NOMO-1 treated with dmso at 0.1 percent for 144 hours (cell line): Measurements from ENCODE around the gene PSAPL1.

Source experiments
- DNase-seq: peaks from one replicate; lab custom pipeline; 2025; ENCODE audit not compliant: unreplicated experiment; lab: John Stamatoyannopoulos, UW

The PSAPL1 gene

GRCh38 chr4:7420661-7421040 lies 14.1 kb downstream of the PSAPL1 start:
- no peak for DNase-seq

DNA sequence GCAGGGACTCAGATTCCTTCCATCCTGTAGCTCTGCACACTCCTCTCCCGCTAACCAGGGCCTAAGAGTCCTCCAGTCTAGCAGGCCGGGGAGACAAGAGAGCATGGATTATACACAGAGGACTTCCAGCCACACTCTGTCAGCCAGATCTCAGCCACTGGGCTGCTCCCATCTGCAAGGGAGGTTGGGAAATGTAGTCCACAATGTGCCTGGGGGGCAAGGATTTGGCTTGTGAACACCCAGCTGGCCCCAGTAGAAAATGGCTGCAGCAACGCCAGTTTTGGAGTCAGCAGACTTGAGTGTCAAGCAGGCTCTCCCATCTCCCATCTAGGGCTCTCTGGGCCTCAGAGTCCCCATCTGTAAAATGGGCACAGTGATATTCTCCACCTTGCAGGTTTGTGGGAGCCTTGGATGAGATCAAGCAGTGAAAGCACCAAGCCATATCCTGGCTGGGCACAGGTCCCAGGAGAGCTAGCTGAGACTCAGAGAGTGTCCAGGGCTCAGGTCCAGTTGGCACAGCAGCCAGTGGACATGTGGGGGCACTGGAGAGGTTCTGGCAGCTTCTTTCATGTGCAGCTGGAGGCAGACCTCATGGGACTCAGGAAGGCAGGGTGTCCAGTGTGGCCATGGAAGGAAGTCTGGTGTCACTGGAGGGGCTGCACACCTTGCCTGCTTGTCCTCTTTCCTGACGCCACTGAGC lies 14.6 kb downstream of the PSAPL1 start:
- DNase-seq, result no peak

- DNase-seq, result no peak
These were observed 16.4 kb downstream of the PSAPL1 start for GRCh38 chr4:7418131-7418943.

DNA sequence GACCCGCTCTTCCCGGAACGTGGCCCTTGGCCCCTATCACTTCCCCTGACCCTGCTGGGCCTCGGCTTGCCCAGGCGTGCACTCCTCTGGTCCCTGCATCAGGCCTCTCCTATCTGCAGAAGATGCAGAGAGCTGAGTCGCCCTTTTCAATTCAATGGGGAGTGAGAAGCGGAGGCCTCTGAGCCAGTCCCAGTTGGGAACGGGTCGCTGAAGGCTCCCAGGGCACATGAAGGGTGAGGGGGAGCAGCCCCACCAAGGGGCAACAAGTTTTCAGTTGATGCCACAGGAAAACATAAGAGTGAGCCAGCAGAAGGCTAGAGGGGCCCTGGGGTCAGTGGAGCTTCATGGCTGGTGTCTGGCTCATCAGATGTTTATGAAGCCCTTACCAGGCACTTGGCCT lies 17.1 kb downstream of the PSAPL1 start:
- DNase-seq, result no peak

- no peak for DNase-seq
These were observed 17.8 kb downstream of the PSAPL1 start for GRCh38 chr4:7416745-7417432.

GRCh38 chr4:7415927-7416686 lies 18.6 kb downstream of the PSAPL1 start:
- no peak for DNase-seq

DNA sequence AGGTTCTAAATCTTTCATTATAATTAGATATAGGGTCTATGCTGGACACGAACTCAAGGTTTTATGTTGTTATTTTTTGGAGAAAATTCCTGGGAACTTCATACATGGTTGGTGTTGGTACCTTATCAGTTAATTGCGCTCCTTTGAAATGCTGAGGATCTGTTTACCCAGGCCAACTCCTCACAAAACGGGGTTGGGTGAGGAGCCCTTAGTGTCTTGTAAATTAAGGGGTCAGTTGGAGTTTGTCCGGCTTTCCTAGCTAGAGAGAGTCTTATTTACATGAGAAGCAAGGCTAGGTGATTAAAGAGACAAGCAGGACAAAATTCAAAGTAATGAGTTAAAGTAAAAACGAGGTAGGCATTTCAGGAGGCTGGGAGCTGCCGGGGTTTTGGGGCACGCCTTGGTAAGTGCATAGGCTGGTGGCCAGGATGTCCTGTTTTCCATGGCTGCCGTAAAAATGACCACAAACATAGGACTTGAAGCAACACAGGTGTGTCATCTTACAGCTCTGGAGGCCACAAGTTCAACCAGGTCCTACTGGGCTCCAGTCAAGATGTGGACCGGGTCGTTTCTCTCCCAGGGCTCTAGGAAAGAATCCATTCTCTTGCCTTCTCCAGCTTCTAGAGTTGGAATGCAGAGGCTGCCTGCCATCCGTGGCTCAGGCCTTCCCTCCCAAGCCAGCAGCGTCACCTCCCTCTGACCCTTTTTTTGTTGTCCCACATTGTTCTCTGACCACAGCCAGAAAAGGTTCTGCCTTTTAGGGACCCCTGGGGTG lies 19.8 kb downstream of the PSAPL1 start:
- DNase-seq, result no peak

GRCh38 chr4:7414046-7414445 lies 20.7 kb downstream of the PSAPL1 start:
- DNase-seq, result no peak

DNA sequence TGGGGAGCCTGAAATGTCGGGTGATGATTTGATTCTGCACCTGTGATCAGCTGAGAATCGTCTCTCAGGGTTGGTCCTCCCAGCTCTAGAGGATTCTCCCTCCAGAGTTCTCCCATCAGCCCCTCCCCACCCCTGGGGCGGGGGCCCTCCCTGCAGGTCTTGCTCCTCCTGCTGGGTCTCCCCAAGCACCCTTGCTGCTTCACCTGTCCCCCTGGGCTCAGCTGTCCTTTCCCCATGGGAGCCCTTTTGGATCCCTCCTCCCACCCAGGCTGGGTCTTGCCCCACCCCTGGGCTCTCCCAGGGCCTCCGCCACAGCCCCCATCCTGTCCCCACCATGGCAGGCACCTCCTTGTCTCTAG lies 22.2 kb downstream of the PSAPL1 start:
- no peak for DNase-seq

DNA sequence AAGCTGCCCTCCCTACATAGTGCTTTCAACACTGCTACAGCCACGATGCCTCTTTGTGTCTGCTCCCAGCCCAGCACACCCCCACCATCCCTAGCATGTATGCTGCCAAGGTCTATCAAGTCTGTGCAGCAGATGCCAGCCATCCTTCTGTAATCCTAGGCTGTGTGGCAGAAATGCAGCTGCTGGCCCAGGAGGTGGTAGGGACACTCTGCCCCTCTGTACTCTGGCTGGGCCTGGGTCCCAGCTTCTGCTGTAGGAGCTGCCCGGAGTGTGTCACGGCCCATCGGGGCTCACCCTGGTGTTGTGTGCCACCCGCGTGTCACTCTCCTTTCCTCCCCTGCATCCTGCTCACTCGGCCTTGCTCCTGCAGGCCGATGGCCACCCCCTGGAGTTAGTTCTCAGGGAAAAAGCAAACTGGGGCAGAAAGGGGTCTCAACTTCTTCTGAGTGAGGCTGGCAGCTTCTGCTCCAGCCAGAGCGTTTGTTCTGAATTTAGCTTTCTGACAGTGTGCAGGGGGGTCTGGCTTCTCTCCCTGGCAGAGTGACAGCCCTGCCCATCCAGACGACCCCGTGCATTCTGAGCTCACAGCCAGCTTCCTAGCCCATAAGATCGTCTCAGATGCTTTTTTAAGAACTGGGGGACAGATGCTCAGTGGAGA lies 22.7 kb downstream of the PSAPL1 start:
- no peak for DNase-seq

GRCh38 chr4:7411491-7411890 lies 23.2 kb downstream of the PSAPL1 start:
- DNase-seq, result no peak

- no peak for DNase-seq
These were observed 24.3 kb downstream of the PSAPL1 start for GRCh38 chr4:7410446-7410845.

DNA sequence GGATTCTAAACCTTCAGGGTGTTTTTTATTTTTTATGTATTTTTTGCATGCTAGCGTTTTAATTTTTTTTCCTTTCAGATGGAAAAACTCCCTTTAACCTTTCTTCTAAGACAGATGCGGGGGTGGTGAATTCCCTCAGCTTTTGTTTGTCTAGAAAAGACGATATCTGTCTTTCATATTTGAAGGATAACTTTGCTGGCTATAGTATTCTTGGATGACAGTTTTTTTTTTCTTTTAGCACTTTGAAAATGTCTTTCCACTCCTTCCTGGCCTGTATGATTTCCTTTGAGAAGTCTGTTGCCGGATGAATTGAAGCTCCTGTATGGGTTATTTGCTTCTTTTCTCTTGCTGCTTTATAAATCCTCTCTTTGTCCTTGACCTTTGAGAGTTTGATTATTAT lies 26.6 kb downstream of the PSAPL1 start:
- no peak for DNase-seq

DNA sequence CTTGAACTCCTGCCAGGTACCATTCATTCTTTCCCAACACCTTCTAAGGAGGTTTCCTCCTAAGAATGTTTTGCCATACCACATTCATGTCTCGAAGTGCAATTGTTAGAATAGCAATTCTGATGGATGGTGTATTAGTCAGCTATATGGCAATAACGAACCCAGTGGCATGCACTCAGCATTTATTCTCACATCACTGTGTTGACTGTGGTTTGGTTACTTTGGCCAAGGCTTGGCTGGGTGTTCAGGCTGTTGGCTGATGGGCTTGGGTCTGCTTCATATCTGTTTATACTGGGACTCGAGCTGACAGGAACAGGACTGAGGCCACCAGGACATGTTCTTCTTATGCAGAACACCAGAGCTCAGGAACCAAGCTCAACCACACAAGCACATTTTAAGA lies 31.7 kb downstream of the PSAPL1 start:
- DNase-seq, result no peak

DNA sequence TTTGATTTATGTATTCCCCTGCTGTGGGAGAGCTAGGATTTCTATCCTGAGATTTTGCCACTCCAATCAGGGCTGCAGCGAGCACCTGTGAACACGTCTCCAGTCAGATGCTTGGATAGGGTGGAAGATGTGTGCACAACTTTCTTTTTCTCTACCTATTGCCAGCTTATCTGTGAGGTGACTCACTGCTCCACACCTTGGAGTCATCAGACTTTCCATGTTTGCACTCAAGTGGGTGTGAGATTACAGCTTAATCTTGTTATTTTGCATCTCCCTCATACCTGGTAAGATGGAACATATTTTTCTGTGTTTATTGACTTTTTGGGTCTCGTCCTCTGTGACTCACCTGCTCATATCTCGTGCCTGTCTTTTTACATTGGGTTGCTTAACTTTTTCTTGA lies 32.2 kb downstream of the PSAPL1 start:
- DNase-seq, result no peak

- no peak for DNase-seq
These were observed 33.9 kb downstream of the PSAPL1 start for GRCh38 chr4:7400671-7401298.

DNA sequence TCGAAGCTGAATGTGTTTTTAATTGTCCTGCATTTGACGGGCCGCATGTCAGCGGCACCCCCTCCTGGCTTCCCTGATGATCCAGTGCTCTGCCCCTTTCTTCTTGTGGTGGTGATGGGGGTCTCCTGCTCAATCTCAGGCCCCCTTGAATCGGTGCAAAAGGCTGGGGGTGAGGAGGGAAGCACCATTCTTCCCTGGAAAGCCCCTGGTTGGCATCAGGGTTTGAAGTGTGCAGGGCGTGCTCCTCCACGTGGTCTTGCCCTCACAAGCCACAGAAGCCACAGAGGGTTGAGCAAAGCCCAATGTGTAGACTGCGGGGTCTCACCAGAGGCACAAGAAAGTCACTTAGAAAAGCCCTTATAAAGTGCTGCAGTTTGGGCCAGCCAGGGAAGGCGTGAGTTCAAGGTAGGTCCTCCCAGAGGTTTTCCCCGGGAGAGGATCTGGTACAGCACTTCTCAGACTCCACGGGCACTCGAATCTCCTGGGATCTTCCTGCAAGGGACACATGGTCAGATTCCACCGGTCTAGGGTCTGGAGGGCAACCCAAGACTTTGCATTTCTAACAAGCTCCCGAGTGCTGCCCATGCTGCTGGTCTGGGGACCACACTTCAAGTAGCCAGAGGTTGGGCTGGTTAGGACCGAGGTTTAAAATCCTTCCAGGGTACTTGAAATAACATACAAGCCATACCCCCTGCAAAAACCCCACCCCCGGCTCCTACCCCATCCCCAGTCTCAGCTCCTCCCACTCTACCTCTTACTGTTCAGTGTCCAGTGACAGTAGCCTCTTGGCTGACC lies 35.1 kb downstream of the PSAPL1 start:
- DNase-seq, result no peak

GRCh38 chr4:7398788-7399439 lies 35.8 kb downstream of the PSAPL1 start:
- no peak for DNase-seq

DNA sequence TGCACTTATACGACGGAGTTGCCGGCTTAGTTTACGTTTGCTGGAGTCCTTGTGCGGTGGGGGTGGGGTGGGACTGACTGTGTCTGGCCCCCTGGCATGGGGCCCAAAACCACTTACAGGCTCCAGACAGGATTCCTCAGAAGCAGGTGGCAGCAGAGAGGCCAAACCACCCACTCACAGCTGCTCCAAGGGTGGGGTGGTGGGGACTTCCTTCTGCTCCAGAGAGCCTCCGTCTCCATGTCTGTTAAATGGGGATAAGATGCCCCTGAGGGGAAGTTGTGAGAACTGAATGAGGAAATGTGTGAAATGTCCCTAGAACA lies 36.7 kb downstream of the PSAPL1 start:
- DNase-seq, result no peak
